Astrocyte (in vitro differentiated cells and primary cell): ENCODE results near the gene RPUSD4.

Experiments
- EZH2 ChIP-seq: IDR thresholded peaks from 2 replicates; pipeline ENCODE4 v1.6.1; 2012; ENCODE audit warnings: mild to moderate bottlenecking, low read length, inconsistent platforms; ENCODE audit not compliant: insufficient read depth
- TF ChIP-seq, protein P1 (sequence below): IDR thresholded peaks from 2 replicates; pipeline ENCODE4 v1.5.1; 2011; ENCODE audit warnings: low read depth, mild to moderate bottlenecking, inconsistent platforms, low read length, moderate library complexity; ENCODE audit not compliant: insufficient read depth

GRCh38 chr11:126164781-126165180 is 46.7 kb downstream of the RPUSD4 start:
- TF ChIP-seq, protein P1, sequence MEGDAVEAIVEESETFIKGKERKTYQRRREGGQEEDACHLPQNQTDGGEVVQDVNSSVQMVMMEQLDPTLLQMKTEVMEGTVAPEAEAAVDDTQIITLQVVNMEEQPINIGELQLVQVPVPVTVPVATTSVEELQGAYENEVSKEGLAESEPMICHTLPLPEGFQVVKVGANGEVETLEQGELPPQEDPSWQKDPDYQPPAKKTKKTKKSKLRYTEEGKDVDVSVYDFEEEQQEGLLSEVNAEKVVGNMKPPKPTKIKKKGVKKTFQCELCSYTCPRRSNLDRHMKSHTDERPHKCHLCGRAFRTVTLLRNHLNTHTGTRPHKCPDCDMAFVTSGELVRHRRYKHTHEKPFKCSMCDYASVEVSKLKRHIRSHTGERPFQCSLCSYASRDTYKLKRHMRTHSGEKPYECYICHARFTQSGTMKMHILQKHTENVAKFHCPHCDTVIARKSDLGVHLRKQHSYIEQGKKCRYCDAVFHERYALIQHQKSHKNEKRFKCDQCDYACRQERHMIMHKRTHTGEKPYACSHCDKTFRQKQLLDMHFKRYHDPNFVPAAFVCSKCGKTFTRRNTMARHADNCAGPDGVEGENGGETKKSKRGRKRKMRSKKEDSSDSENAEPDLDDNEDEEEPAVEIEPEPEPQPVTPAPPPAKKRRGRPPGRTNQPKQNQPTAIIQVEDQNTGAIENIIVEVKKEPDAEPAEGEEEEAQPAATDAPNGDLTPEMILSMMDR, result no peak
- TF ChIP-seq EZH2, result no peak
